ENCODE results near the gene RNF4.
"Not testable (repeated sequence)": the region's sequence is repeated elsewhere in the genome, so short reads cannot be mapped to it uniquely, and the experiment has no call there.

The RNF4 gene

DNA sequence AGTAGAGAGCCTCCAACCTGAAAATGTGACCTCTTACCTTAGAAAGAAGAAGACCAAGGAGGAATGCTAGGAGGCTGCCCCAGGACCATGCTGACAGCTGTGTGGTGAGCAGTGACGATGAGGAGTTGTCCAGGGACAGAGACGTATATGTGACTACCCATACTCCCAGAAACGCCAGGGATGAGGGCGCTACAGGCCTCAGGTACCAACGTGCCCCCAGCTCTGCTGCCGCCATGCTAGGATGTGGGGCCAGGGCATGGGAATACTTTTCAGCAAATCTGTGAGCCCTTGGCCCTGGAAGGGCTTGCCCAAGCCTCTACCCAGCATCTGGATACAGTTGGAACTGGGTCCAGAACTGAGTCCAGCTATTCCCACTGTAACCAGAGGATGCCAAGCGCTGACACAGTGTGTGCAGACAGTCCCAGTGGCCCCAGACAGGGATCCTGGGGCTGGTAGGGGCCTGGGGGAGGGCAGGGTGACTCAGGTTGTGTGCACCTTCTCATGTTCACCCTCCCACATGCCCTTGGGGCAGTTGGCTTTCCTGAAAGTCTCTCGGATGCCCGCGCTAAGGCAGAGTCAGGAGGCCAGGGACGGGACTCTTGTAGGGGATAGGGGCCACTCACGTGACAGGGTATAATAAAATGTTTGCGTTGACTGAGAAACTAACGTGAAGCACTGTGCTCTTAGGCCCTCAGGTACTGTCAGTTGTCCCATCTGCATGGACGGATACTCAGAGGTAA is 43.7 kb downstream of the RNF4 start:
- Histone ChIP-seq H3K4me3 (no peak overlapping the region), H3K27ac (peak overlapping the region in 1 of 21 experiments; percentile 36)

DNA sequence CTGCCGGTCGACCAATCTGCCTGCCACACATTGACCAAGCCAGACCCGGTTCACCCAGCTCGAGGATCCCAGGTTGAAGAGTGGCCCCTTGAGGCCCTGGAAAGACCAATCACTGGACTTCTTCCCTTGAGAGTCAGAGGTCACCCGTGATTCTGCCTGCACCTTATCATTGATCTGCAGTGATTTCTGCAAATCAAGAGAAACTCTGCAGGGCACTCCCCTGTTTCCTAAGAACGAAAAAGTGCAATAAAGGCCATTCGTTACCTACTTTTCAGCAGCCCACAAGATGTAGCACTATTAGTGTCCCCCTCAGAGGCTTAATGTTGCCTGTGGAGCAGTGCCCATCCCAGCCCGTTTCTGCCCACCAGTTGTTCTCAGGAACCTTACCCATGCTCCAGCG is 45.3 kb downstream of the RNF4 start:
- not testable (repeated sequence) for H3K4me3 ChIP-seq, H3K27ac ChIP-seq

DNA sequence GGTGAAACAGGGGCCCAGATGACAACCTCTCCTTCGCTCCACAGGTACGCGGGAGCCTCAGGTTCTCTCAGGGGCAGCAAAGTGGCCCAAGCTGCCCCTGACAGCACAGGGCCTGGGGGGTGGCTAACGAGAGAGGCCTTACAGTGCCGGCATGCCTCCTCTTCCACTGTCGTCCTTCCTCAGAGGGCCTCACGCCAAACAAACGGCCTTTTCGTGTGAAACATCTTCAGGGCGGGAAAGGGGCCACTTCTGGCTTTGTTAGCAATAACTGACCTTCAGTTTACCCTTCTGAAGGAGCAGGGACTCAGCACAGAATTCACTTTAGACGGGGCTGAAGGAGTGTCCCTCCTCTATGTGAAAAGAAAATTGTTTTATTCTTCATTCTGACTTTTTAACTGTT is 46.0 kb downstream of the RNF4 start:
- H3K4me3 ChIP-seq, H3K27ac ChIP-seq: not testable (repeated sequence)

DNA sequence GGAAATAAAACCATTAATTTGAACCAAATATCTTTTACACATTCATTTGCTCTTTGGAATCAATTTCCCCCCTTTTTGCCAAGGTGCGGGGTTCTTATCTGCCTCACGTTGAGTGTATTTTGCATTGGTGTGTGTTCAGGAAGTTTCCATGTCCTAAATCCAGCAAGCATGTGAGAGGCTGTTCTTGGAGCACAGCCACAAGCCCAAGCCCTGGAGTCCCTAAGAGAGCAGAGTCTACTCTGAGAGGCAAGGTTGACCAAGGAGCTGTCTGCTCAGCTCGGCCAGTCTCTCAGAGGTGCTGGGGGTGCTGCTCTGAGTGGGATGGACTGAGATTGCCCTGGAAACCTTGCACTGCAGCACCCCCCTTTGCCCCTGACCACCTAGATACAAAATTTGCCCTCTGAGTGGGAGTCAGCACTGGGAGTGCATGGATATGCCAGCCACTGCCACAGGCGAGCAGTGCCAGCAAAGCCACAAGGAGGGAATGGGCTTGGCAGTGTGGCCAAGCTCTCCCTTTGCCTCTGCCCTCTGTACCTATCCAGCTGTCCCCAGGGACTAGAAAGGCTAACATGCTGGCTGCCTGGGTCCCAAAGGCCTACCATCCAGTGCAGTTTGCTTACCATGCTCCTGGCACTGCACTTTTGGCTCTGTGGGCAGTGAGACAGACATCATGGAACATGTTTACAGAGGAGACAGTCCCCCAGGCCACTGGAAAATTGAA is 47.1 kb downstream of the RNF4 start:
- Histone ChIP-seq H3K27ac (peak overlapping the region in 1 of 21 experiments; percentile 5), H3K4me3 (no peak overlapping the region)

DNA sequence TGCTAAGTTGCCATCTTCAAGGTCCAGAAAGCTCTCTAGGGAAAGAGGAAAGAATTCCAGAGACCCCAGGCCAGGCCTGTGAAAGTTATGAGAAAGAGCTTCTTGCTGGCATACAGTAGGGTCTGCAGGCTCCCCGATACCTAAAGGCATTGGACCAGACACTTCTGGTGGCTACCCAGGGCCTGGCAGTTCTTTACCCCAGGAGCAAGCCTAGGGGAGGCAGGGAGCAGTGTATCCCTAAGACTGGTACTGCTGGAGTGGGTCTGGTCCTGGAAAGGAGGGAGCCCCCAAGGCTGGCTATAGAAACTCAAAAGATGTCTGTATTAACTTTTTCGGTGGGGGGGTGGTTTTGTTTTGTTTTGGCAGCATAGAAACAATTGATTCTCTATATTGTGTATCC is 47.7 kb downstream of the RNF4 start:
- H3K27ac ChIP-seq = peak overlapping the region in 2 of 21 experiments; percentile 5 to 26
- no peak overlapping the region for H3K4me3 ChIP-seq

DNA sequence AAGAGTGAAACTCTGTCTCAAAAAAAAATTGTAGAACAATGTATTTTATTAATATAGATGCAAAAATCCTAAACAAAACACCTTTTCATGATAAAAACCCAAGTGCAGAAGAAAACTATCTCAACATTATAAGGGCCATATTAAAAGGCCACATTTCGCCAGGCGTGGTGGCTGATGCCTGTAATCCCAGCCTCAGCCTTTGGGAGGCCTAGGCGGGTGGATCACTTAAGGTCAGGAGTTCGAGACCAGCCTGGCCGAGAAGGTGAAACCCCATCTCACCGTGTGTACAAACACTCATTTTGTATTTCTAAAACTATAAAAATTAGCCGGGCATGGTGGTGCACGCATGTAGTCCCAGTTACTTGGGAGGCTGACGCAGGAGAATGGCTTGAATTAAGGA is 57.7 kb downstream of the RNF4 start:
- no peak overlapping the region for H3K27ac ChIP-seq
- H3K4me3 ChIP-seq = no peak overlapping the region

DNA sequence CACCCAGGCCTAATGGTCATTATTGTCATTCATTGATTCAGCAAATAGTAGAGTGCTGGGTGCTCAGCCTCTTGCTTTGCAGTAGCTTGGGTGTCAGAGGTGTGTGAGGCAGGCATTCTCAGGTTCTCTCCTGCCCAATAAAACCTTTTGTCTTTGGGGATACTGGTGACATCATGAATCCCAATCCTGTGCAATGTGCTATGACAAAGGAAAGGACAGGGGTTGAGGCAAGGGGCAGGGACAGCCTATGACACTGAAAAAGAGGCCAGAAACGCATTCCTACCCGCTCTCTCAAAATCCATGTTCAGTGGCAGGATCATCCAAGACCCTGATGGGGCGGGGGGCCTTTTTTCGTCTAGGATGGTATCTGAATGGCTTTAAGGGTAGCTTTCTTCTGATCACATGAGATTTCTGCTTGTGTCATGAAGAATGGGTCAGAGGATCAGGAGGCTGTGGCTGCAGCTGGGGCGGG is 66.0 kb downstream of the RNF4 start:
- Histone ChIP-seq H3K4me3 (peak overlapping the region; percentile 64 to 91 (median 79)), H3K27ac (peak overlapping the region in 20 of 21 experiments; percentile 84 to 98 (median 94))

DNA sequence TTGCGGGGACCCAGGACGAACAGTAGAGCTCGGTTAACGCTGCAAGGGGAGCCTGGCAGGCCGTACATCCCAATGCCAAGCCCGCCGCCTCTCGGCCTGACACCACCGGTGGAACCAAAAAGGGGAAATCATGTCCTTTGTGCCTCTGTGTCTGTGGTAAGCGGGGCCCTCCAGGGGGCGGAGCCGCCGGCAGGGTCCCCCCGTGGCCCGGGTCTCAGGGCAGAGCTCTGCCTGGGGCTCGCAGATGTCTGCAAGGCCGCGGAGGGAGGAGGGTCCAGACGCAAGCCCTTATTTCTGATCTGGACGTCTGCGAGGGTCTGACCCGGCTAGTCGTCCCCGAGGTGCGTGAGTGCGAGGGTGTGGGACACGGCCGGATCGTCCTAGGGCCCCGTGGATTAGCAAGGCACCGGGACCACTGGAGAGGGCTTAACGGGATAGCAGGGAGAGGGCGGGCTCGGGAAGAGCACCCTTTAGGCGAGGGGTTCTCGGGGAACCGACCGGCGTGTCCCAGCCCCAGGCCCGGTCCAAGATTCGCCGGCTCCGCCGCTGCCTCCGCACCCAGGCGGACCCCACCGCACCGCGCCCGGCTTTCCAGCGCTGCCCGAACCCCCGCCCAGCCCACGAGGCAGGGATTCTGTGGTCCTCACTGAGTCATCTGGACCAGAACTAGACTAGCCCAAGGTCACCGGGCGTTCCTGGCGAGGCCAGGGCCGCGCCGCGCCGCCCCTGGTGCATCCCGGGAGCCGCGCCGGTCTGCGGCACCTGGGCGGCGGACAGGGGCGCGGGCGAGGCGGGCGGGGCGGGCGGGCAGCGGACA is 66.7 kb downstream of the RNF4 start:
- peak overlapping the region; percentile 60 to 98 (median 93) for H3K27ac ChIP-seq
- peak overlapping the region; percentile 64 to 91 (median 79) for H3K4me3 ChIP-seq

DNA sequence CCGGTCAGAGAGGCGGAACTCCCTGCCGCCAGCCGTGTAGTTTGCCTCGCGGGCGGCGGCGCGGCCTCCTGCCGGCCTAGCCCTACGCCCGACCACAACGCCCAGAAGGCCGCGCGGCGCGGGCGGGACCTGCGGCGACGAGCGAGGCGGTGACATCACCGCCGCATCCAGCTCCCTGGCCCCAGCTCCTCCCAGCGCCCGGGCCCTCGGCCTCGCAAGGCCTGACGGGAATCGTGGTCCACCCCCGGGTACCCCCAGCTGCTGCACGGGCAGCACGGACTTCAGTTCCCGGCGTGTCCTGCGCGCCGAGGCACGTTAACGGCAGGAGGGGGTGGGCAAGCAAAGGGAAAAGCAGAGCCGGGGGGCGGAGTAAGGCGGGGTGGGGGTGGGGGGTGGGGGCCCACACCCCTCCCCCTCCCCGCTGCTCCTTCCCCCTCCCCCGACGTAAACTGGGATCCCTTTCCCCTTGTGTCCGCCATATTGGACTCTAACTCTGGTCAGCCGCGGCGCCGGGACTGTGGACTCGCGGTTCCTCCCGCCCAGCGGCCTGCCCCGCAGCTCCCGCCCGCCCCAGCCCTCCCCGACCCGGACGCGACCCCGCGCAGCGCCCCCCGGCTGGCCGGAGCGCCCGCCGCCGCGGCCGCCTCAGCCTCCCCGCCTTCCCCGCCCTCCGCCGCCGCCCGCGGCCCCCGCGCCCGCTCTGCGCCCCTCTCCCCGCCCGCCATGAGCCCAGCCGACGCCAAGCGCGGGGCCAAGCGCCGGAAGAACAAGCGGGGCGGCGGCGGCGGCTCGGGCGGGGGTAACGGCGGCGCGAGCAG is 67.5 kb downstream of the RNF4 start, which contains the start of gene FAM193A:
FAM193A (plus strand) TSS at position 455 of the 818 bp plus-strand sequence; CDS start at position 724, 269 bp downstream.
- peak within 1 kb of the TSS; percentile 70 to 96 (median 85) for H3K4me3 ChIP-seq
- H3K27ac ChIP-seq = peak within 1 kb of the TSS; percentile 63 to 98 (median 94)

DNA sequence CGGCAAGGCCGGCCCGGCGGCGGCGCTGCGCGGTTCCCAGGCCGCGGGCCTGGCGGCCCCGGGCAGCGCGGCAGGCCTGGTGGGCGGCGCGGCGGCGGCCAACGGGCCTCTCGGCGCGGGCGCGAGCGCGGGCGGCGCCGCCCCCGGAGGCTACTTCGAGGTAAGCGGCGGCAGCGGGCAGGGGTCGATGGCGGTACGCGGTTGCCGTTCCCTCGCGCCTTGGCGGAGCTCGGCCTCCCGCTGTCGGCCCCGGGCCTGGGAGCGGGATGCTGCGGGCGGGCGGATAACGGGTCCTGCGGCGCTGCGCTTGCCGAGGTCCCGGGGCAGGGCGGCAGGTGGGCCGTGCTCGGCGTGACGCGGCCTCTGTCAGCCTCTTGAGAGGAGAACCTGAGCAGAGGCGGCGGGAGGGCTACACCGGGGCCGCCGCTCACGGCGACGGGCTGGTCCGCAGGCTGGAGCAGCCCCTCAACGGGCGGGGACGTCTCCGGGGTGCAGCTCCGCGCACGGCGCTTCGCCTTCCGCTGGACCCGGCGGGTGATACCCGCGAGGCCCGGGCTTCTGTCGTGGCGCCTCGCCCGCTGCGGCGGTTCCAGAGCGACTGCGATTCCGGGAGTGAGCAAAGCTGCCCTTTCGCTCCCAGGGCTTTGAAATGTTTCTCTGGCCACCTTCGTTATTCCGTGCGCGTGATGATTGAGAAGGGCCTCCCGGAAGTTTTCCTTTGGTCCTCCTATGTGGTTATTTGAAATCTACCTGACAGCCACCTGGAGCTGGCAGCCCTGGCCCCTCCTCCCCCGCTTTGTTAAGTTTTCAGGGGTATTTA is 68.3 kb downstream of the RNF4 start:
- Histone ChIP-seq H3K27ac (peak overlapping the region; percentile 63 to 98 (median 88)), H3K4me3 (peak overlapping the region; percentile 62 to 96 (median 85))

DNA sequence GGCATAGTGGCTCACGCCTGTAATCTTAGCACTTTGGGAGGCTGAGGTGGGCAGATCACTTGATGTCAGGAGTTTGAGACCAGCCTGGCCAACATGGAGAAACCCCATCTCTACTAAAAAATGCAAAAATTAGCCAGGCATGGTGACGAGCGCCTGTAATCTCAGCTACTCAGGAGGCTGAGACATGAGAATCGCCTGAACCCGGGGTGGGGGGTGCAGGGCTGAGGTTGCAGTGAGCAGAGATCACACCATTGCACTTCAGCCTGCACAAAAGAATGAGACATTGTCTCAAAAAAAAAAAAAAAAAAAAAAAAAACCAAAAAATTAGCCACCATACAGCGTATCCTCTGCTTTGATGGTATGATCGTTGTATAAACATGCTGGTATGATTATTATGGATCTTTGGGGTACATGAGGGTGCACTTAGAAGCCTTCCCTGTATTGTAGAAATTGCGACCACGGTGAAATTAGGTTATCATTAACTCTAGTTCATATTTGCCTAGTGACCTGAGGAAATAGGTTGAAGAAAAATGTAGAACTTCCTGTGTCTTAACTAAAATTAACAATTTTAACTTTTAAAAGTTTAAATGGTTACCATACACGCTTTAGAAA is 74.8 kb downstream of the RNF4 start:
- H3K27ac ChIP-seq = not testable (repeated sequence)

DNA sequence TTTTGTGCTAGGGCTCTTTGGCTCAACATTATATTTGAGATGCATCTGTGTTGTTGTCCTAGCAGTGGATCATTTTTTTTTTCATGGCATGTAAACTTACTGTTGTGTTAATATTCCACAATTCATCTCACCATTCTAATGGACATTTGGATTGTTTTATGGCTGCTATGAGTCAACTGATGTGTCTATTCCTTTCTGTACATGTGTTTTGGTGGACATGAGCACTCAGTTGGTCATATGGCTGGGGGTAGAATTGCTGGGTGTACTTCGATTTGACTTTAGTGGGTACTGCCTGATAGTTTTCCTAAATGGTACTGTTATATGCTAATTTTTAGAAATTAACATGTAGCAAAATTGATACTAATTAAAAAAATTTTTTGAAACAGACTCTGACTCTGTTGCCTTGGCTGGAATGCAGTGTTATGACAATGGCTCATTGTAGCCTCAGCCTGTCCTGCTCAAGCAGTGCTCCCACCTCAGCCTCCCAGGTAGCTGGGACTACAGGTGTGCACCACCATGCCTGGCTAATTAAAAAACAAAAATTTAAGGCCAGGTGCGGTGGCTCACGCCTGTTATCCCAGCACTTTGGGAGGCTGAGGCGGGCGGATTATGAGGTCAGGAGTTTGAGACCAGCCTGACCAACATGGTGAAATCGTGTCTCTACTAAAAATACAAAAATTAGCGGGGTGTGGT is 76.6 kb downstream of the RNF4 start:
- no peak overlapping the region for H3K27ac ChIP-seq

More for the DNA sequence above, 74.8 kb downstream of the RNF4 start:
- H3K4me3 ChIP-seq = not testable (repeated sequence)

DNA sequence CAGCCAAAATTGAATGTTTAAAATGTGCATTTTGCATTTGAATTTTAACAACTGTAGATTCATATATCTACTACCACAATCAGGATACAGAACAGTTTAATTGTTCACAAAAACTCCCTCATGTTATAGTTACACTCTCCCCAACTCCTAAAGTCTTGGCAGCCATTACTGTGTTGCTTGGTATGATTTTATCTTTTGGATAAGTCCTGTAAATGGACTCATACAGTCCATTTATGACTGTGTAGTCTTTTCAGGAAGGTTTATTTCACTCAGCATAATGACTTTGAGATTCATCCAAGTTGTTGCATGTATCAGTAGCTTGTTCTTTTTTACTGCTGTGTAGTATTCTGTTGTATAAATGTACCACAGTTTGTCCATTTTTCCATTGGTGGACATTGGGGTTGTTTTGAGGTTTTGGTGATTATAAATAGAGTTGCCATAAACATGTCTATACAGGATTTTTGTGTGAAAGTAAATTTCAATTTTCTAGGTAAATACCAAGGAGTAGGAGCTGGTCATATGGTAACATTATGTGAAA is 77.4 kb downstream of the RNF4 start:
- no peak overlapping the region for H3K27ac ChIP-seq
- no peak overlapping the region for H3K4me3 ChIP-seq

More for the DNA sequence above, 76.6 kb downstream of the RNF4 start:
- no peak overlapping the region for H3K4me3 ChIP-seq

DNA sequence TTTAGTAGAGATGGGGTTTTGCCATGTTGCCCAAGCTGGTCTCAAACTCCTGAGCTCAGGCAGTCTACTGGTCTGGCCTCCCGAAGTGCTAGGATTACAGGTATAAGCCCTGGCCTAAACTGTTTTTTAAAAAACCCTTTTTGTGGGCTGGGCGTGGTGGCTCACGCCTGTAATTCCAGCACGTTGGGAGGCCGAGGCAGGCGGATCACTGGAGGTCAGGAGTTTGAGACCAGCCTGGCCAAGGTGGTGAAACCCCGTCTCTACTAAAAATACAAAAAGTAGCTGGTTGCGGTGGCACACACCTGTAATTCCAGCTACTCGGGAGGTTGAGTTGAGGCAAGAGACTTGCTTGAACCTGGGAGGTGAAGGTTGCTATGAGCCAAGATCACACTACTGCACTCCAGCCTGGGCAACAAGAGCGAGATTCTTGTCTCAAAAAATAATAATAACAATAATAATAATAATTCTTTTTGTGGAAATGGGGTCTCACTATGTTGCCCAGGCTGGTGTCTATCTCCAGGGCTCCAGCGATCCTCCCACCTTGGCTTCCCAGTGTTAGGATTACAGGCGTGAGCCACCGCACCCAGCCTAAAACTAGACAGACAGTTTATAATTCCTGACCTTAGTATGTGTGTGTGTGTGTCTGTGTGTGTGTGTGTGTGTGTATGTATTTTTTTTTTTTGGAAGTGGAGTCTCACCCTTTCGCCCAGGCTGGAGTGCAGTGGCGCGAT is 78.2 kb downstream of the RNF4 start:
- not testable (repeated sequence) for H3K27ac ChIP-seq, H3K4me3 ChIP-seq

DNA sequence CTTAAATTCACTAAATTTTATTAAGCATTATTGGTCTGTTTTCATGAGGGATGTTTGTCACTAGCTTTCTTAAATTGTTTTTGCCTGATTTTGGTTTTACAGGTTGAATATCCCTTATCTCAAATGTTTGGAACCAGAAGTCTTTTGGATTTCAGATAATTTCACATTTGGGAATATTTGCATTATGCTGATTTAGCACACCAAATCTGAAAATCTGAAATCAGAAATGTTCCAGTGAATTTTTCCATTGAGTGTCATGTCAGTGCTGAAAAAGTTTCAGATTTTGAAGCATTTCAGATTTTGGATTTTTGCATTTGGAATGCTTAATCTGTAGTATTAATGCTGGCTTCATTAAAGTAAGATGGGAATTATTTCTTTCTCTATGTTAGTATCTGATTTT is 82.2 kb downstream of the RNF4 start:
- Histone ChIP-seq H3K27ac (no peak overlapping the region), H3K4me3 (no peak overlapping the region)

DNA sequence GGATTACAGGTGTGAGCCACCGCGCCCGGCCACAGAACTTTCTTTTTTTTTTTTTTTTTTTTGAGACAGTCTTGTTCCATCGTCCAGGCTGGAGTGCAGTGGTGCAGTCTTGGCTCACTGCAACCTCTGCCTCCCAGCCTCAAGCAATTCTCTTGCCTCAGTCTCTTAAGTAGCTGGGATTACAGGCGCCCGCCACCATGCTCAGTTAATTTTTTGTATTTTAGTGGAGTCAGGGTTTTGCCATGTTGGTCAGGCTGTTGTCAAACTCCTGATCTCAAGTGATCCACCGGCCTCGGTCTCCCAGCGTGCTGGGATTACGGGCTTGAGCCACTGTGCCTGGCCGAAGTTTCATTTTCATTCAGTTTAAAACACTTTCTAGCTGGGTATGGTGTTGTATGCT is 83.9 kb downstream of the RNF4 start:
- H3K27ac ChIP-seq = no peak overlapping the region
- no peak overlapping the region for H3K4me3 ChIP-seq

Measured in skin epidermis (tissue), 12 donors.